HEK293 (cell line): ENCODE results near the gene NAV3.

Source experiments
- CTCF ChIA-PET: fragments of 350-600 bp; formaldehyde crosslinking; extraction: SDS; loops from one replicate; lab custom pipeline; 2021; ENCODE audit warnings: antibody characterized with exemption; lab: Yijun Ruan, JAX
- POLR2A ChIA-PET: fragments of 300-600 bp; formaldehyde crosslinking; extraction: SDS; loops from one replicate; lab custom pipeline; 2020; ENCODE audit warnings: antibody characterized with exemption, inconsistent platforms; lab: Yijun Ruan, JAX
- H3K27ac ChIP-seq: fragments of 200-500 bp; sonication (Bioruptor generic); 2 replicates; pipeline ENCODE4 v1.5.1; 2014; ENCODE audit warnings: low read depth, low read length, control low read depth, inconsistent platforms; ENCODE audit errors: extremely low read depth
- H3K36me3 ChIP-seq, 2 experiments: fragments of 200-500 bp in 1 of 2; sonication (Bioruptor generic) in 1 of 2; 1 replicate in 1 of 2; 2 replicates in 1 of 2; pipeline ENCODE4 v1.5.1; 2014 to 2017; ENCODE audit warnings: inconsistent platforms in 2 of 2, low read length in 2 of 2; ENCODE audit not compliant: control insufficient read depth in 2 of 2, insufficient read depth in 1 of 2
- H3K4me1 ChIP-seq: fragments of 200-500 bp; sonication (Bioruptor generic); 2 replicates; pipeline ENCODE4 v1.5.1; 2014; ENCODE audit warnings: mild to moderate bottlenecking, low read length, inconsistent platforms; ENCODE audit not compliant: control insufficient read depth, insufficient read depth
- H3K4me3 ChIP-seq: 2 replicates; pipeline ENCODE4 v1.5.1; 2011; ENCODE audit warnings: low read depth, mild to moderate bottlenecking, control low read depth, low read length, moderate library complexity
- H3K9me3 ChIP-seq: fragments of 200-500 bp; sonication (Bioruptor generic); 2 replicates; pipeline ENCODE4 v1.5.1; 2014; ENCODE audit warnings: low read depth, low read length, inconsistent platforms; ENCODE audit not compliant: control insufficient read depth, insufficient read depth
- CTCF ChIP-seq: fragments of 450-650 bp; formaldehyde crosslinking; IDR thresholded peaks from 2 replicates; pipeline ENCODE4 v1.5.1; 2016; ENCODE audit warnings: missing biosample characterization, missing genetic modification characterization
- EGR2 ChIP-seq: fragments of 450-650 bp; formaldehyde crosslinking; IDR thresholded peaks from 2 replicates; pipeline ENCODE4 v1.5.1; 2016; ENCODE audit warnings: low read depth, missing biosample characterization, missing genetic modification characterization
- HIC1 ChIP-seq: fragments of 450-650 bp; formaldehyde crosslinking; IDR thresholded peaks from 2 replicates; pipeline ENCODE4 v1.5.1; 2016; ENCODE audit warnings: missing biosample characterization, missing genetic modification characterization
- PRDM10 ChIP-seq: fragments of 450-650 bp; formaldehyde crosslinking; IDR thresholded peaks from 2 replicates; pipeline ENCODE4 v1.5.1; 2016; ENCODE audit warnings: missing biosample characterization, missing genetic modification characterization
- REPIN1 ChIP-seq: fragments of 450-650 bp; formaldehyde crosslinking; IDR thresholded peaks from 2 replicates; pipeline ENCODE4 v1.5.1; 2017; ENCODE audit warnings: missing biosample characterization, missing genetic modification characterization, low read depth
- TCF7L2 ChIP-seq: IDR thresholded peaks from 2 replicates; pipeline ENCODE4 v1.6.1; 2011; ENCODE audit warnings: low read depth, mild to moderate bottlenecking, inconsistent platforms, low read length, moderate library complexity, borderline replicate concordance
- ZNF10 ChIP-seq: fragments of 450-650 bp; formaldehyde crosslinking; IDR thresholded peaks from 2 replicates; pipeline ENCODE4 v1.5.1; 2017; ENCODE audit warnings: missing biosample characterization, missing genetic modification characterization
- ZNF133 ChIP-seq: fragments of 450-650 bp; formaldehyde crosslinking; IDR thresholded peaks from 2 replicates; pipeline ENCODE4 v1.5.1; 2016; ENCODE audit warnings: missing biosample characterization, missing genetic modification characterization
- ZNF16 ChIP-seq: fragments of 450-650 bp; formaldehyde crosslinking; IDR thresholded peaks from 2 replicates; pipeline ENCODE4 v1.5.1; 2016; ENCODE audit warnings: low read depth, missing biosample characterization, missing genetic modification characterization
- ZNF169 ChIP-seq: fragments of 450-650 bp; formaldehyde crosslinking; IDR thresholded peaks from 2 replicates; pipeline ENCODE4 v1.5.1; 2016; ENCODE audit warnings: missing biosample characterization, missing genetic modification characterization
- ZNF211 ChIP-seq: fragments of 450-650 bp; formaldehyde crosslinking; IDR thresholded peaks from 2 replicates; pipeline ENCODE4 v1.5.1; 2016; ENCODE audit warnings: low read depth, missing biosample characterization, missing genetic modification characterization
- ZNF214 ChIP-seq: fragments of 450-650 bp; formaldehyde crosslinking; IDR thresholded peaks from 2 replicates; pipeline ENCODE4 v1.5.1; 2017; ENCODE audit warnings: missing biosample characterization, mild to moderate bottlenecking, missing genetic modification characterization, borderline replicate concordance
- ZNF221 ChIP-seq: fragments of 450-650 bp; formaldehyde crosslinking; IDR thresholded peaks from 2 replicates; pipeline ENCODE4 v1.5.1; 2017; ENCODE audit warnings: missing biosample characterization, missing genetic modification characterization, borderline replicate concordance
- ZNF266 ChIP-seq: fragments of 450-650 bp; formaldehyde crosslinking; IDR thresholded peaks from 2 replicates; pipeline ENCODE4 v1.5.1; 2016; ENCODE audit warnings: missing biosample characterization, missing genetic modification characterization, low read depth
- ZNF48 ChIP-seq: fragments of 450-650 bp; formaldehyde crosslinking; IDR thresholded peaks from 2 replicates; pipeline ENCODE4 v1.5.1; 2016; ENCODE audit warnings: missing biosample characterization, missing genetic modification characterization
- ZNF513 ChIP-seq: fragments of 450-650 bp; IDR thresholded peaks from 2 replicates; pipeline ENCODE4 v1.5.1; 2018; ENCODE audit warnings: missing biosample characterization, missing genetic modification characterization
- ZNF585B ChIP-seq: fragments of 450-650 bp; formaldehyde crosslinking; IDR thresholded peaks from 2 replicates; pipeline ENCODE4 v1.5.1; 2016; ENCODE audit warnings: missing biosample characterization, missing genetic modification characterization
- ZNF624 ChIP-seq: fragments of 450-650 bp; formaldehyde crosslinking; IDR thresholded peaks from 2 replicates; pipeline ENCODE4 v1.5.1; 2017; ENCODE audit warnings: missing biosample characterization, missing genetic modification characterization
- ZNF626 ChIP-seq: fragments of 450-650 bp; sonication (Bioruptor Pico); formaldehyde crosslinking; IDR thresholded peaks from 2 replicates; pipeline ENCODE4 v1.5.1; 2018; ENCODE audit warnings: missing biosample characterization, missing genetic modification characterization, inconsistent platforms
- ZNF704 ChIP-seq: fragments of 450-650 bp; formaldehyde crosslinking; IDR thresholded peaks from 2 replicates; pipeline ENCODE4 v1.5.1; 2016; ENCODE audit warnings: missing biosample characterization, missing genetic modification characterization
- ZNF707 ChIP-seq: fragments of 450-650 bp; formaldehyde crosslinking; IDR thresholded peaks from 2 replicates; pipeline ENCODE4 v1.5.1; 2016; ENCODE audit warnings: missing biosample characterization, missing genetic modification characterization
- ZNF776 ChIP-seq: fragments of 450-650 bp; formaldehyde crosslinking; IDR thresholded peaks from 2 replicates; pipeline ENCODE4 v1.5.0; 2017; ENCODE audit warnings: missing biosample characterization, missing genetic modification characterization, borderline replicate concordance

Gene NAV3

DNA sequence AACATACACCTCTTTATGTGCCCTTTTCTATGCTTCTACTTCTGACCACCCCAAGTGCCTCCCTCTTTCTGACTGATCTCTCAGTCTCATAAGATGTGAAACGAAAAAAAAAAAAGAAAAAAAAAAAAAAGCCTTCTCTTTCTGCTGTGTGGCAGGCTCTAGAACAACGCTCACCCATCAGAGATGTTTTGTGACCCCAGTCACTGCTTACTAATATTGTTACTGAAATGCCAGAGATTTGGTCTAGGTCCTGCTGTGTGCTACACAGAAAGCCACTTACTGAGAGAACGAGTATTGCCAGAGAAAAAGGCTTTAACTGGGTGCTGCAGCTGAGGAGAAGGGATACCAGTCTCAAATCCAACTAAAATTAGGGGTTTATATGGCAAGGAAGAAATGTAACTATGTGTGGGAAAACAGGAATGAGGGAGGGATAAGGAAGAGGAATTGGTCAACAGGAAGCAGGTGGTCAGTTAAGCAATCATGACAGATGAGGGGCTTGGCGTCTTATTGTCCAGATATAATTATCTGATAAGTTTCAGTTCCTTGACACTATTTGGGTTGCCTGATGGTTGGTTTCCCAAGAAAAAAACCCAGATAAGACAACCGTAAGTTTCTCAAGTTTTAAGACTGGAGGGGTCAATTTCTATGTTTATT lies 149.0 kb downstream of the NAV3 start:
- POLR2A ChIA-PET: no interaction called here
- H3K36me3 ChIP-seq: no peaks in the 10 kb centered on the region
- CTCF ChIA-PET: interaction anchor here (0.7 kb wide), 1 partner anchor 151 kb away, joined by 3 read pairs; no protein-coding TSS in a partner anchor
- TF ChIP-seq ZNF169 (tag by site-specific recombination): no peak
- no peak for TF ChIP-seq EGR2 (tag by site-specific recombination)
- no peak for TF ChIP-seq ZNF16 (tag by site-specific recombination)
- TF ChIP-seq ZNF624 (tag by site-specific recombination): no peak
- TF ChIP-seq ZNF10 (tag by site-specific recombination): no peak
- TF ChIP-seq REPIN1 (tag by site-specific recombination): no peak
- no peak for TF ChIP-seq ZNF133 (tag by site-specific recombination)
- no peak for TF ChIP-seq HIC1 (tag by site-specific recombination)
- no peak for TF ChIP-seq ZNF48
- TF ChIP-seq ZNF707: no peak
- no peak for TF ChIP-seq ZNF221 (tag by site-specific recombination)
- TF ChIP-seq ZNF704 (tag by site-specific recombination): no peak
- TF ChIP-seq ZNF513 (tag by site-specific recombination): no peak
- no peak for TF ChIP-seq ZNF626
- TF ChIP-seq ZNF266 (tag by site-specific recombination): no peak
- no peak for TF ChIP-seq ZNF211
- TF ChIP-seq, all 188 proteins: peak for 0
- no peaks in the 10 kb centered on the region for H3K4me1 ChIP-seq
- H3K4me3 ChIP-seq: no peak overlapping the region
- no peak overlapping the region for H3K27ac ChIP-seq
- H3K9me3 ChIP-seq: no peaks in the 10 kb centered on the region

GRCh38 chr12:77980782-77981181 lies 150.1 kb downstream of the NAV3 start:
- Histone ChIP-seq H3K4me3 (no peak overlapping the region), H3K27ac (no peak overlapping the region), H3K9me3 (no peaks in the 10 kb centered on the region), H3K4me1 (no peaks in the 10 kb centered on the region), H3K36me3 (no peaks in the 10 kb centered on the region)
- peak; percentile 63; the same call in 1 of the 2 replicates for TF ChIP-seq TCF7L2
- no peak for TF ChIP-seq ZNF214 (tag by site-specific recombination)
- POLR2A ChIA-PET: no interaction called here
- CTCF ChIA-PET: interaction anchor here (0.7 kb wide), 1 partner anchor 12 kb away, joined by 3 read pairs; no protein-coding TSS in a partner anchor

- Histone ChIP-seq H3K27ac (no peak overlapping the region), H3K4me1 (no peaks in the 10 kb centered on the region), H3K9me3 (no peaks in the 10 kb centered on the region), H3K4me3 (no peak overlapping the region), H3K36me3 (no peaks in the 10 kb centered on the region)
- ChIA-PET POLR2A (no interaction called here), CTCF (no interaction called here)
- TF ChIP-seq CTCF (tag by site-specific recombination) (no peak), ZNF585B (no peak), PRDM10 (tag by site-specific recombination) (no peak), ZNF776 (tag by site-specific recombination) (no peak)
Measured at GRCh38 chr12:77983859-77984258, 153.2 kb downstream of the NAV3 start.
